DMS153 treated with DMSO at 0.1 percent for 48 hours (cell line): ENCODE results near the gene CCDC201.
"Not testable (repeated sequence)": the region's sequence is repeated elsewhere in the genome, so short reads cannot be mapped to it uniquely, and the experiment has no call there.

Experiments used
- DNase-seq: peaks from one replicate; lab custom pipeline; 2025; ENCODE audit not compliant: unreplicated experiment; lab: John Stamatoyannopoulos, UW

Gene CCDC201

GRCh38 chr7:45818763-45819162 is 54.1 kb downstream of the CCDC201 start:
- not testable (repeated sequence) for DNase-seq

GRCh38 chr7:45817913-45818312 is 55.0 kb downstream of the CCDC201 start:
- not testable (repeated sequence) for DNase-seq

- not testable (repeated sequence) for DNase-seq
Observed at GRCh38 chr7:45817016-45817415, 55.9 kb downstream of the CCDC201 start.

- DNase-seq: not testable (repeated sequence)
Observed at GRCh38 chr7:45814216-45815118, 58.4 kb downstream of the CCDC201 start.

GRCh38 chr7:45813771-45814170 is 59.1 kb downstream of the CCDC201 start:
- not testable (repeated sequence) for DNase-seq

- DNase-seq: no peak
Observed at GRCh38 chr7:45812946-45813345, 59.9 kb downstream of the CCDC201 start.

- DNase-seq: not testable (repeated sequence)
Observed at GRCh38 chr7:45811652-45812234, 61.1 kb downstream of the CCDC201 start.

- DNase-seq: not testable (repeated sequence)
Observed at GRCh38 chr7:45810451-45811005, 62.4 kb downstream of the CCDC201 start.
